KOPT-K1 (cell line): ENCODE measurements around the gene ARAP1.

ENCODE experiments used
- H3K27ac ChIP-seq: fragments of 200-600 bp; sonication (generic); 2 replicates; pipeline ENCODE4 v1.5.1; 2016; ENCODE audit warnings: antibody characterized with exemption, mild to moderate bottlenecking, low read depth, low read length; ENCODE audit not compliant: poor library complexity, severe bottlenecking
- H3K36me3 ChIP-seq: fragments of 200-600 bp; sonication (generic); 2 replicates; pipeline ENCODE4 v1.5.1; 2017; ENCODE audit warnings: antibody characterized with exemption, mild to moderate bottlenecking, low read length, moderate library complexity; ENCODE audit not compliant: insufficient read depth
- H3K9me3 ChIP-seq: fragments of 200-600 bp; sonication (generic); 2 replicates; pipeline ENCODE4 v1.5.1; 2017; ENCODE audit warnings: antibody characterized with exemption, low read length, mild to moderate bottlenecking; ENCODE audit not compliant: insufficient read depth, poor library complexity, severe bottlenecking

The ARAP1 gene

DNA sequence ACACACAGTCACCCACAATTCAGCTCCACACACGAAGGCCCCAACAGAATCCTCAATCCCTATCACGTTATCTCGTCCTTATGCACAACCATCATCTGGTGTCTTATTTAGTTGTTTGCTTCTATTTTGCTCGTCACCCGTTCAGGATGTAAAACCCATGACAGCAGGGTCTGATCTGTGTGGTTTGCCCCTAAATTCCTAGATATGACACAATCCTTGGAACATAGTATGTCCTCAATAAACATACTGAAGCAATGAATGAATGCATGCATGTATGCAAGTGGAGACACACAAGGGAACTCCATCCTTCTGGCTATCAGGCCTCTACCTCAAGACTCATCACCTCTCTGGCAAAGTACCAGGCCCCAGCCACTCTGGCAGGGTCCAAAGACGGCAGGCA lies 21.5 kb upstream of the ARAP1 start:
- H3K9me3 ChIP-seq = no peaks in the 10 kb centered on the region
- no peak overlapping the region for H3K27ac ChIP-seq
- H3K36me3 ChIP-seq = no peaks in the 10 kb centered on the region

DNA sequence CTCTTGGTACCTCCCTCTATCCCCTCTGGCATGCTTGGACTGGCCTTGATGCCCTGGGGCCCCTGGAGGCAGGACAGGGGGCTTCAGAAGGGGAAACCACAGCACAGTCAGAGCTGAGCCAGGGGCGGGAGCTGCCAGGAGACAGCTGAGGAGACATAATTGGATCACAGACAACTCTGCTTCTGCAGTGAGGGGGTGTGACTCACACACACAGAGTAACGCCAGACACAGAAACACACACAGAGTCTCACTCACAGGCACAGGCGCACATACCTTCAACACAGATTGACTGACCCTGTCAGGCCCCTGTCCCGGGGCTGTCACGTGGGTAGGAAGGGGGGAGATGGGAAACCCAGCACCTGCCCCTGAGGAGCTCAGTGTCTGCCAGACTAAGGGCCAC lies 21.1 kb upstream of the ARAP1 start:
- Histone ChIP-seq H3K27ac (no peak overlapping the region), H3K9me3 (no peaks in the 10 kb centered on the region), H3K36me3 (no peaks in the 10 kb centered on the region)

DNA sequence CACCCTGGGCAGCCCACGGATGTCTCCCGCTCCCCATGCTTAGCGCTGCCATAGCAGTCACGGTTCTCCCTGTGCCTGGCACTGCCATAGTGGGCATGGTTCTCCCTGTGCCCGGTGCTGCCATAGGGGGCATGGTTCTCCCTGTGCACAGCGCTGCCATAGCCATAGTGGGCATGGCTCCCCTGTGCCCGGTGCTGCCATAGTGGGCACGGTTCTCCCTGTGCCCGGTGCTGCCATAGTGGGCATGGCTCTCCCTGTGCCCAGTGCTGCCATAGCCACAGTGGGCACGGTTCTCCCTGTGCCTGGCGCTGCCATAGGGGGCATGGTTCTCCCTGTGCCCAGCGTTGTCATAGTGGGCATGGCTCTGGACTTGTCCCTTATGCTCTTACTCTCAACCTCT lies 19.9 kb upstream of the ARAP1 start:
- no peaks in the 10 kb centered on the region for H3K36me3 ChIP-seq
- no peaks in the 10 kb centered on the region for H3K9me3 ChIP-seq
- H3K27ac ChIP-seq = no peak overlapping the region

DNA sequence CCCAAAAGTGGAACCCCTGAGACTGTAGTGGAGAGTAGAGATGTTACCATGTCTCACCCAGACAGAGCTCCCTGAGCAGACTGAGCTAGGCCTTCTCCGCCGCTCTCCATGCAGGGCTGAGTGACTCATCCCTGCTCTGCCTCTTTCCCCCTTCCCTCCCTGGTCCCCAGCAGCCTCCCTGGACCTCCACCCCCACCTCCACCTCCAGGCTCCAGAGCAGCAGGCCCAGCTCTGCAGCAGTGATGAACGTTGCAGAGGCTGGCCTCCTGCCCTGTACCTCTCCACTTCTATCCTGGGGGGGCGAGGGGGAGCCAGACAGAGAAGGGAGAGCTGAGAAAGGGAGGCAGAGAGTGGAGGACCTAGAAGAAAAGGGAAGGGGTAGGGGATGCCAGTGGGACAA lies 19.3 kb upstream of the ARAP1 start:
- Histone ChIP-seq H3K9me3 (no peaks in the 10 kb centered on the region), H3K27ac (no peak overlapping the region), H3K36me3 (no peaks in the 10 kb centered on the region)

- Histone ChIP-seq H3K9me3 (no peaks in the 10 kb centered on the region), H3K27ac (no peak overlapping the region), H3K36me3 (no peaks in the 10 kb centered on the region)
Measured at GRCh38 chr11:72770799-72771198, 18.6 kb upstream of the ARAP1 start.

DNA sequence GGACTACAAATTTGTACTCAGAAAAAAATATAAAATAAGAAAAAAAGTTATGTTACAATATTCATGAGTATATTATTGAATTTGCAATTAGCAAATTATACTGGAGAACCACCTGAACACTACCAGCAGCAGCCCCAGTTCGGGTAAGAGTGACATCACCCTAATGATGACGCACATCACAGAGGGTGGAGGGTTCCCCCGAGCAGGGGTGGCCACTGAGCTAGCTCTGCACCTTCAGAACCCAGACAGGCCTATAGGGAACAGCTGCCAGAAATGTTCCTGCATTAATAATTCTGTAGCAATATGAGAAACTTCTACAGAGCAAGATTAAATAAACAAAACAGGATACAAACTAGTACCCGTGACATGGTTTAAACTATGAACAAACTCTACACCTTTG lies 17.5 kb upstream of the ARAP1 start:
- Histone ChIP-seq H3K27ac (no peak overlapping the region), H3K9me3 (no peaks in the 10 kb centered on the region), H3K36me3 (no peaks in the 10 kb centered on the region)

DNA sequence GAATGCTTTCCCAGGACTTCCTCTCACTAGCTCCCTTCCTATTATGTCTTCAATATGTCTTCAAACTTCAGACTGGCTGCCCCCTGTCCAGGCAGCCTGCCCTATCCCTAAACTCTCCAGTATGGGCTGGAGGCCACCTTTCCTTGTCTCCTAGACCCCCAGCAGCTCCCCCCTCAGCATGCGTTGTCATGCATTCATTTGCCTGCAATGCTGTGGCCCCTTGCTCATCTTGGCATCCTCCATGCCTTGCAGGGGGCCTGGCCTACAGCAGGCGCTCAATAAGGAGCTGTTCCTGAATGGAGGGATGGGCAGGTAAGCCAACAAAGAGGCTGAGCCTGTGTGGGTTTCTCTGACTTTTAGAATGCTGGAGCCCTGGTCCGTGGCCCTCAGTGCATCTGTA lies 16.4 kb upstream of the ARAP1 start:
- Histone ChIP-seq H3K9me3 (no peaks in the 10 kb centered on the region), H3K27ac (no peak overlapping the region), H3K36me3 (no peaks in the 10 kb centered on the region)

DNA sequence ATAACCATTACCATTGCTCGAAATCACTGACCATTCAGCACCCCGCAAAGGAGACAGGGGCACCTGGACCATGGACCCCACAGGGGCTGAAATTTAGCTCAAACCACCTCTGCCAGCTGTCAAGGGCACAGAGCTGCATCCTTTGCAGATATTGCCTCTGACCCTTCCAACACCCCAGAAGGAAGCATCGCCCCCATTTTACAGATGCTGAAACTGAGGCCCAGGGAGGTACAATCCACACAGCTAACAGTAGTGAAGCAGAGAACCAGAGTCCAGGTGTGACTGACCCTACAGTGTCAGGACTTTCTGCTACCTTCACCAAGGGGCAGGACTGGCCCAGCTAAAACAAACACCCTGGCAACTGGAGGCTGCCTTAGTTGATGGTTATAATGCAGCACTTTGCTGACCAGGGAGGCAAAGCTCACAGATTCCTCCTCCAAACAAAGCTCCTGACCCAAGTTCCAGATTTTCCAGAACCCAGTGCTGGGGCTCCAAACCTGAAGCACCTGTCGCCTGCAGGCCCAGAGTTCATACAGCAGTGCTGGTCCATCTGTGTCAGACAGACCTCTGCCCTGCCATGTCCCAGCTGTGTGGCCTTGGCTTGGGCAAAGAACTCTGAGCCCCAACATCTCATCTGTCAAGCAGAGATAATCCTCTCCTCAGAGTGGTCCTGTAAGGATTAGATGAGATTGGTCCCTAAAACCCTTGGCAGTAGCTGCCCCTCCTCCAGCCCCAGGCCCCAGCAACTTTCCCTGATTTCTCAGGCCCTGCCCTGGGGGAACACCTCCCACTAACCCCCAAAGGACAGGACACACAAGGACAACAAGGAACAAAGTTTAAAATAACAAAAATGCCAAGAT lies 15.2 kb upstream of the ARAP1 start:
- Histone ChIP-seq H3K36me3 (no peaks in the 10 kb centered on the region), H3K27ac (no peak overlapping the region), H3K9me3 (no peaks in the 10 kb centered on the region)

DNA sequence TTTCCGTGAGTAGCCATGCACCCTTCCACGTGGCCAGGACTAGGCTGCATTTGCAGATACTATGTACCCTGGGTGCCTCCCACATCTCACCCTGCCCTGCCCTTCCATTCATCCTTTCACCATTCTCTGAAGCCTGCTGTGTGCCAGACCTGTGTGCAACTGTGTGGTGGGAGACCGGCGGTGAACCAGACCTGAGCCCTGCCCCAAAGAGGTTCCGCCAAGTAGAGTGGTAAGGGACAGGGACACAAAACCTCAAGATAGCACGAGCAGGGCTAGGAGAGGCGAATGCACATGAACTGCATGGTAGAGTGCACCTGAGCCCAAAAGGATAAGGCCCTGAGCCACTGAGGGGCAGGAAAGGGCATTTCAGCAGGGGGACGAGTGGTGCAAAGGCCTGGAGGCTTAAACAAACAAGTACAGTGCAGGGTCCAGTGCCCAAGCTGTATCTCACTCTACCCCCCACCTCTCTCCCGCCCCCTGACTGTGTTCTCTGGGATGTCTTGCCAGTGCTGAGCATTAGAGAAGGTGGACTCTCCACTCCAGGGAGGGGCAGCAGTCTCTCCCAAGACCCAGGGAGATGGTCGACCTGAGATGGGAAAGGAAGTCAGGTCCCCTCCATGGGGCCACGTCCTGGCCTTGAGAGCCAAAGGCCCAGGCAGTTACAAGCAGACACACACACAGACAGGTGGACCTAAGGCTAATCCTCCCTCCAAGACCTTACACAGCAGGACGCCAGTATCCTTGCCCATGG lies 14.1 kb upstream of the ARAP1 start:
- no peaks in the 10 kb centered on the region for H3K9me3 ChIP-seq
- no peak overlapping the region for H3K27ac ChIP-seq

GRCh38 chr11:72764503-72764902 lies 12.3 kb upstream of the ARAP1 start:
- H3K27ac ChIP-seq = no peak overlapping the region
- no peaks in the 10 kb centered on the region for H3K9me3 ChIP-seq
- H3K36me3 ChIP-seq = no peaks in the 10 kb centered on the region

More for the DNA sequence above, 14.1 kb upstream of the ARAP1 start:
- no peaks in the 10 kb centered on the region for H3K36me3 ChIP-seq

- Histone ChIP-seq H3K36me3 (no peaks in the 10 kb centered on the region), H3K9me3 (no peaks in the 10 kb centered on the region), H3K27ac (no peak overlapping the region)
Measured at GRCh38 chr11:72763823-72764222, 11.6 kb upstream of the ARAP1 start.

DNA sequence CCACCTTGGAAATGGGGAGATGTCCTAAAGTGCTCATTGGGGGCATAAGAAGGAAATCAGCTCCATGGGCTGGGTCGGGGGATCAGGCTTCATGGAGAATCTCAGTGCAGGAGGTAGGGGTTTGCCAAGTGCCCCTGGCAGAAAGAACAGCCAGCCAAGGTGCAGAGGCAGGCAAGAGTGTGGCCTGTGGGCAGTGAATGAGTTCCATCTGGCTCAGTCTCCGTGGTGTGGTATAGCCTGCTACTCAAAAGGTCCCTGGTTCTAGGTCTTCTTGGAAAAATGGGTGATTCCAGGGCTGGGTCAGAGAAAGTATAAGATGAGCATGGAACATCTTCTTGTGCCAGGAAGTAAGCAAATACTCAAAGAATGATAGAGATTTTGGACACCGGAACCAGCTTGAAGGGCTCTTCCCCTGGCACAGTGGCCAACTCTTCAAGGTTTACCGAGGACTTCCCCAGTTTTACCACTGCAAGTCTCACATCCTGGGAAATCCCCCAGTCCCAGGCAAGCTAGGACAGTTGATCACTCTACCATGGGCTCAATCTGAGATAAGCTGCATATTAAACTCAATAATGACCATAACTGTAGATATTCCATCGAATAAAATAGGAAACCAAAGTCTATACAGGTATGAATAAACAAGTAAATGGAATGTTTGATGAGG lies 10.6 kb upstream of the ARAP1 start:
- H3K36me3 ChIP-seq = no peaks in the 10 kb centered on the region
- H3K9me3 ChIP-seq = no peaks in the 10 kb centered on the region
- H3K27ac ChIP-seq = no peak overlapping the region

GRCh38 chr11:72760539-72761405 lies 8.6 kb upstream of the ARAP1 start:
- H3K27ac ChIP-seq = no peak overlapping the region
- H3K9me3 ChIP-seq = no peaks in the 10 kb centered on the region
- H3K36me3 ChIP-seq = no peaks in the 10 kb centered on the region

- H3K36me3 ChIP-seq = no peaks in the 10 kb centered on the region
- H3K9me3 ChIP-seq = no peaks in the 10 kb centered on the region
- no peak overlapping the region for H3K27ac ChIP-seq
Measured at GRCh38 chr11:72759468-72759985, 7.3 kb upstream of the ARAP1 start.
